ENCODE measurements around the gene PSMD1. TPM values are rescaled to one million over a fixed set of nuclear protein-coding genes. Genes with fewer than 3 reads are reported as not detected.

PSMD1 gene
- total RNA-seq, 2 experiments from 2014 or later = 27.9 to 31.3 TPM

DNA sequence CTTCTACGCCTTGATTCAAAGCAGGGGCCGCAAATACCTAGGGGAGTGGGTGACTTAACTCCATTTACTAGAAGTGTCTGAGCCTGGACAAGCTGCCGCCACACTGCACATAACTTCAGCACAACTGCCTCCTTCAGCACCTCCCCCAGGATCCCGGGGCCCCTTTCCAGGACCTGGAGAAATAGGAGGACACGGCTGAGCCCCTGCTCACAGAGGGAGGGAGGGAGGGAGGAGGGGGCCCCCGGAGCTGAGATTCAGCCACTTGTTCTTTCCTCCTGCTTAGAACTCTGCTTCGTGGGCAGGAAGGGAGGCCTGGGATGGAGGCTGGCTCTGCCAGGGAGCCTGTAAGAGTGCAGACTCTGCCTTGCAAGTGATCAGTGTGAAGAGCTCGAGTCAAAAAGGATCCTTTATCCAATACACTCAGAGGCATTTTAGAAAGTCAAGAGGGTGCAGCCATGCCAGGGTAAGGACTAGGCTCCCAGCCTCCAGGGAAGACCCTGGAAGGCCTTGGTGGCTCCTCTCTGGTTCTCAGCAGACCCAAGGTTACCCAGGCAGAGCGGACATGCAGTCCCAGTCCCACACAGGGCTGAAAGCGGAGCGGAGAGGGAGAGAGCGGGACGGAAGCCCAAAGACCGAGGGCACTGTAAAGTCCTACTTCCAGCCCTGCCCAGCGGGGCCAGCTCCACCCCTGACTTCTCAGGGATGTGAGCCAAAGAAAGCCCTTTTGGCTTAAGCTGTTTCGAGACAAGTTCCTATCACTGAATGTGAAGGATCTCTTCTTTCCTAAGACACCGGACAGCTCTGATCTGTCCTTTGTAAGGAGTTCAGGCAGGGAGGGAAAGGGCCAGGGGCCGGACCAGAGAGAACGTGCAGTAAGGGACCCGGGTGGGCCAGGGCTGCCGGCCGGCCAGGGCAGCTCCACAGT is 133.2 kb downstream of the PSMD1 start:
- Histone ChIP-seq H3K9me3 (ENCODE audit: control insufficient read depth in 1 of 2, insufficient read depth in 1 of 2, low read length in 2 of 2) (peaks cover 0 to 6% of the 10 kb centered on the region in 2 experiments), H3K36me3 (ENCODE audit: insufficient read depth, low read length) (no peaks in the 10 kb centered on the region), H3K27me3 (ENCODE audit: control insufficient read depth in 1 of 2, insufficient read depth in 2 of 2, low read length in 2 of 2) (peaks cover 17 to 31% of the 10 kb centered on the region in 2 experiments), H3K4me3 (ENCODE audit: low read length) (no peak overlapping the region), H3K27ac (ENCODE audit: low read depth in 1 of 2, low read length in 2 of 2) (no peak overlapping the region), H3K4me1 (ENCODE audit: insufficient read depth, low read length) (peaks cover 2% of the 10 kb centered on the region)
- no peak for ATAC-seq (ENCODE audit: poor library complexity)
- intact Hi-C loops (cut with DNase I, micrococcal nuclease) = no loop called here
- Mint-ChIP-seq H3K27me3 (peaks cover 27% of the 10 kb centered on the region), H3K4me1 (ENCODE audit: low read depth) (no peaks in the 10 kb centered on the region), H3K36me3 (ENCODE audit: low read depth) (no peaks in the 10 kb centered on the region), H3K9me3 (no peaks in the 10 kb centered on the region), H3K27ac (no peak overlapping the region), H3K4me3 (no peak overlapping the region)
- no peak for DNase-seq
- TF ChIP-seq, protein P1, sequence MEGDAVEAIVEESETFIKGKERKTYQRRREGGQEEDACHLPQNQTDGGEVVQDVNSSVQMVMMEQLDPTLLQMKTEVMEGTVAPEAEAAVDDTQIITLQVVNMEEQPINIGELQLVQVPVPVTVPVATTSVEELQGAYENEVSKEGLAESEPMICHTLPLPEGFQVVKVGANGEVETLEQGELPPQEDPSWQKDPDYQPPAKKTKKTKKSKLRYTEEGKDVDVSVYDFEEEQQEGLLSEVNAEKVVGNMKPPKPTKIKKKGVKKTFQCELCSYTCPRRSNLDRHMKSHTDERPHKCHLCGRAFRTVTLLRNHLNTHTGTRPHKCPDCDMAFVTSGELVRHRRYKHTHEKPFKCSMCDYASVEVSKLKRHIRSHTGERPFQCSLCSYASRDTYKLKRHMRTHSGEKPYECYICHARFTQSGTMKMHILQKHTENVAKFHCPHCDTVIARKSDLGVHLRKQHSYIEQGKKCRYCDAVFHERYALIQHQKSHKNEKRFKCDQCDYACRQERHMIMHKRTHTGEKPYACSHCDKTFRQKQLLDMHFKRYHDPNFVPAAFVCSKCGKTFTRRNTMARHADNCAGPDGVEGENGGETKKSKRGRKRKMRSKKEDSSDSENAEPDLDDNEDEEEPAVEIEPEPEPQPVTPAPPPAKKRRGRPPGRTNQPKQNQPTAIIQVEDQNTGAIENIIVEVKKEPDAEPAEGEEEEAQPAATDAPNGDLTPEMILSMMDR (IDR thresholded peaks at IDR 0.05) = no peak
- ChIA-PET CTCF (no interaction called here), POLR2A (interaction anchor here (0.6 kb wide), 1 partner anchor 8 kb away, joined by 4 read pairs; no protein-coding TSS in a partner anchor)

DNA sequence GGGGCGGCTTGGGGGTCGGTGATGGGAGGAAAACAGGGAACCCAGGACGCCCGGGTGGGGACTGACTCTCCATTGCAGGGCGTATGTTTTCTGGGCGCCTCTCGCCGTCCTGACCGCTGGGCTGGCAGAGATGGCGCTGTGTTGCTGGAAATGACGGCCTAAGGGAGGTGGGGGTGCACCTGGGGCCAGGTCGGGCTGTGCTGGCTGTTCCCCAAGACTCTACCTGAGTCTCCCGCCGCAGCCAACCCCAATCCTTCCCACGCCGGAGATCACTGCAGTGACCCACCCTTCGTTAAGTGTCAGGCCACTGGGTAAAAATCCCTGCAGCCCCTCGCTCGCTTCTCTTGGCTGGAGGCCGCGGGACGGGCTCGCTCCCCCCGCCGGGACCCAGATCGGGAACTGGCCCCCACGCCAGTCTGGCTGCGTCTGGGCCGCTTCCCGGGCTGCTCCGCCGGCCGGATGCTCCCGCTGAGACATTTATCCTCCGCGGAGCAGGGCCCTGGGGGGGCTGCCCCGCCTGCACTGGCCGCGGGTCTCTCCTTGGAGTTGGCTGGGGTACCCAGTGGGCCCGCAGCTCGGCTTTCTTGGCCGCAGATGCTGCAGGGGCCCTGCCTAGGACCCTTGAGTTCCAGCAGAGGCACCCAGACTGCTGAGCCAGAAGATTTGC is 134.0 kb downstream of the PSMD1 start:
- Mint-ChIP-seq H3K9me3 (no peaks in the 10 kb centered on the region), H3K27ac (no peak overlapping the region), H3K4me3 (no peak overlapping the region), H3K36me3 (ENCODE audit: low read depth) (no peaks in the 10 kb centered on the region), H3K4me1 (ENCODE audit: low read depth) (no peaks in the 10 kb centered on the region), H3K27me3 (peaks cover 27% of the 10 kb centered on the region)
- DNase-seq (no peak), ATAC-seq (ENCODE audit: poor library complexity) (no peak)
- CTCF ChIA-PET = no interaction called here
- intact Hi-C loops (cut with DNase I, micrococcal nuclease) = no loop called here
- POLR2A ChIA-PET = no interaction called here
- Histone ChIP-seq H3K27me3 (ENCODE audit: control insufficient read depth in 1 of 2, insufficient read depth in 2 of 2, low read length in 2 of 2) (peaks cover 17 to 31% of the 10 kb centered on the region in 2 experiments), H3K4me1 (ENCODE audit: insufficient read depth, low read length) (peaks cover 2% of the 10 kb centered on the region), H3K27ac (ENCODE audit: low read depth in 1 of 2, low read length in 2 of 2) (no peak overlapping the region), H3K4me3 (ENCODE audit: low read length) (no peak overlapping the region), H3K36me3 (ENCODE audit: insufficient read depth, low read length) (no peaks in the 10 kb centered on the region), H3K9me3 (ENCODE audit: control insufficient read depth in 1 of 2, insufficient read depth in 1 of 2, low read length in 2 of 2) (peaks cover 0 to 6% of the 10 kb centered on the region in 2 experiments)
- TF ChIP-seq, protein P1 (IDR thresholded peaks at IDR 0.05) = no peak

DNA sequence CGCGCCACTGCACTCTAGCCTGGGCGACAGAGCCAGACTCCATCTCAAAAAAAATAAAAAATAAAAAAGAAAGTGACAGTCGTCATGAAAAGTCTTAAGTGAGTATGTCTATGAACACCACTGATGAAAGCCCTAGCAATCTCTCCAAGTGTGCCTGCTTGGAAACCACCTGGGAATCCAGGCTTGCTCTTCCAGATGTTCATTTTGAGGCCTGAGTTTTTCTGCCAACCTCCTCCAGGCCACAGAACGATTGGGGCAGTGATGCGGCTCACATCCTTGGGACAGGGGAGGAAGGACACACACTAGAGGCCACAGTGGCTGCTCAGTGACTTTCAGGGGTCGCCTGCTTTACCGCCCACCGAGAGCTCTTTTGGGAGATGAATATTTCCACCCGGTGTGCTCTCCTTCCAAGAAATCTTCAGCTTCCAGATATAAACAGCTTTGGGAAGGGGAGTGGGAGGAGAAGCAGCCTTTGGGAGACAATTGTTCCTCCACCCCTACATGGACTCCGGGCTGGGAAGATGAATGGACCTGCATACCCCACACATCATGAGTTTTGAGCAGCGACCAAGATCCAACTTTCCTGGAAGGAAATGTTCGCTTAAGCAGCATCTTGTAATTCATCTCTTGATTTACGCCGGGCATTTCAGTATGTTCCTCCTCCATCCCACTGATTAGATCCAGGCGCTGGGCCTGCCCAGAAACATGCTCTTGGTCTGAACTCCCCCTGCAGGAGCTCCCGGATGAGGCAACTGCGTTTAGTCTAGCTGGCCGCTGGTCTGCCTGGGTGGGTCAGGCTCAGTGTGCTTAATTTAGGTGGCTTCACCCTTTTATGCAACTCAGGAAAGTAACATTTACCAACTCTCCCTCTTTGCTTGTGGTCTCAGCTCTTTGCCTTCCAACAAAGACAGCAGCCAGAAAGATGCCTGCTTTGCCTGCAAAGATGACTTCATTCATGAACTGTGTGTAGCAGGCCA is 135.5 kb downstream of the PSMD1 start:
- Mint-ChIP-seq H3K4me3 (no peak overlapping the region), H3K27ac (no peak overlapping the region), H3K36me3 (ENCODE audit: low read depth) (no peaks in the 10 kb centered on the region), H3K27me3 (peaks cover 27% of the 10 kb centered on the region), H3K4me1 (ENCODE audit: low read depth) (no peaks in the 10 kb centered on the region), H3K9me3 (no peaks in the 10 kb centered on the region)
- ChIA-PET CTCF (interaction anchor here (0.7 kb wide), 1 partner anchor 9 kb away, joined by 3 read pairs; no protein-coding TSS in a partner anchor), POLR2A (no interaction called here)
- TF ChIP-seq, protein P1 (IDR thresholded peaks at IDR 0.05) = no peak
- no peak for ATAC-seq (ENCODE audit: poor library complexity)
- H3K4me1 ChIP-seq (ENCODE audit: insufficient read depth, low read length) = peaks cover 2% of the 10 kb centered on the region
- no peak overlapping the region for H3K27ac ChIP-seq (ENCODE audit: low read depth in 1 of 2, low read length in 2 of 2)
- H3K4me3 ChIP-seq (ENCODE audit: low read length) = no peak overlapping the region
- intact Hi-C loops (cut with DNase I, micrococcal nuclease) = no loop called here
- no peaks in the 10 kb centered on the region for H3K36me3 ChIP-seq (ENCODE audit: insufficient read depth, low read length)
- DNase-seq = no peak
- peaks cover 17 to 31% of the 10 kb centered on the region in 2 experiments for H3K27me3 ChIP-seq (ENCODE audit: control insufficient read depth in 1 of 2, insufficient read depth in 2 of 2, low read length in 2 of 2)
- H3K9me3 ChIP-seq (ENCODE audit: control insufficient read depth in 1 of 2, insufficient read depth in 1 of 2, low read length in 2 of 2) = peaks cover 0 to 6% of the 10 kb centered on the region in 2 experiments

Measured in CD4-positive, alpha-beta T cell (primary cell).